ENCODE results near the gene RBPJ. TPM values are rescaled to one million over a fixed set of nuclear protein-coding genes. Genes with fewer than 3 reads are reported as not detected.

RBPJ gene
- total RNA-seq, 1 experiment from 2014 or later = 64.8 TPM

Other genes with a start within 250 kb of the RBPJ start
- gene CCKAR, start 169.5 kb downstream of the RBPJ start, total RNA-seq (2014; rRNA removed; shearing (Covaris generic)) = 0.08 TPM in 1 of 2 replicates, not detected in the other